AG09319 (cell line): ENCODE results near the gene ZNF845.
"Not testable (repeated sequence)": the region's sequence is repeated elsewhere in the genome, so short reads cannot be mapped to it uniquely, and the experiment has no call there.

Experiments used
- DNase-seq: peaks from one replicate; pipeline ENCODE4 v3.0.0-alpha.2; 2010; ENCODE audit warnings: low read depth; ENCODE audit errors: extremely low read depth
- CTCF ChIP-seq: IDR thresholded peaks from 2 replicates; pipeline ENCODE4 v1.5.1; 2011; ENCODE audit warnings: low read depth, mild to moderate bottlenecking, inconsistent platforms, low read length, moderate library complexity

The ZNF845 gene

GRCh38 chr19:53311897-53312296 lies 21.7 kb upstream of the ZNF845 start:
- no peak for TF ChIP-seq CTCF

GRCh38 chr19:53328967-53329366 lies 4.6 kb upstream of the ZNF845 start:
- TF ChIP-seq CTCF = no peak

More at GRCh38 chr19:53311897-53312296, 21.7 kb upstream of the ZNF845 start:
- no peak for DNase-seq

GRCh38 chr19:53332484-53332883 lies 1.1 kb upstream of the ZNF845 start:
- no peak for TF ChIP-seq CTCF
- no peak for DNase-seq

More at GRCh38 chr19:53328967-53329366, 4.6 kb upstream of the ZNF845 start:
- DNase-seq = no peak

- TF ChIP-seq CTCF = no peak
- DNase-seq = no peak
Observed at GRCh38 chr19:53333066-53333462, 485 bp upstream of the ZNF845 start.

- DNase-seq = not testable (repeated sequence)
Observed at GRCh38 chr19:53344403-53344802, 10.9 kb downstream of the ZNF845 start.

- TF ChIP-seq CTCF = no peak
- DNase-seq = no peak
Observed at GRCh38 chr19:53355739-53356138, 22.2 kb downstream of the ZNF845 start.

GRCh38 chr19:53357821-53358581 lies 24.5 kb downstream of the ZNF845 start:
- TF ChIP-seq CTCF = no peak
- no peak for DNase-seq

- not testable (repeated sequence) for DNase-seq
Observed at GRCh38 chr19:53360056-53360455, 26.5 kb downstream of the ZNF845 start.
